GM21825 (cell line): ENCODE measurements around the gene ERCC6L.
"Not testable (repeated sequence)": the region's sequence is repeated elsewhere in the genome, so short reads cannot be mapped to it uniquely, and the experiment has no call there.

ENCODE experiments used
- ATAC-seq: cut with Tn5 transposase; IDR thresholded peaks from one replicate; pipeline ENCODE4 v1.9.1; 2021; ENCODE audit warnings: mild to moderate bottlenecking, moderate library complexity; ENCODE audit not compliant: unreplicated experiment

Gene ERCC6L

DNA sequence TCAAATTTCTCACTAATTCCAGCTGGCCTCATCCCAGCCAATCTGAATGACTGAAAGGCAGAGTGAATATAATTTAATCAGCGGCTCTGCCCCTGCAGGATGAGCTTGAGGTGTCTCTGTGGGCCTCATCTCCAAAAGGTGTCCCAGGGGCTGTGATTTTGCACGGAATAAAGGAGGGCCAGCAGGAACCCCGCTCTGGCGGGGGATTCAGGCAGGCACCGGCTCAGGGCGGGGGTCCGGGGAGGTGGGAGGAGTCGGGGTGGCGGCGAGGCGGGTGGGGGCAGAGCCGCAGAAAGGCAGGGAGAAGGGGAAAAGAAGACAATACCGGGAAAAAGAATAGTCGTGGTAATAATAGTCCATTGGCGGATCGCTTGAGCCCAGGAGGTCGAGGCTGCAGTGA is 16.0 kb upstream of the ERCC6L start:
- no peak for ATAC-seq

DNA sequence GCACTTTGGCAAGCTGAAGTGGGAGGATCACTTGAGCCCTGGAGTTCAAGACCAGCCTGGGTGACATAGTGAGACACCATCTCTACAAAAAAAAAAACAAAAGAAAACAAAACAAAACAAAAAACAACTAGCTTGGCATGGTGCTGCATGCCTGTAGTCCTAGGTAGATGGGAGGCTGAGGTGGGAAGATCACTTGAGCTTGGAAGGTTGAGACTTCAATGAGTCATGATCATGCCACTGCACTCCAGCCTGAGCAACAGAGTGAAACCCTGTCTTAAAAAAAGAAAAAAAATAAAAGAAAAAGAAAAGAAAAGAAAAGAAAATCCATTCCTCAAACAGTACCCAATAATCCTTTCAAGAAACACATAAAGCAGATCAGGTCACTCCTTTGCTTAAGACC is 14.9 kb upstream of the ERCC6L start:
- ATAC-seq, result no peak

DNA sequence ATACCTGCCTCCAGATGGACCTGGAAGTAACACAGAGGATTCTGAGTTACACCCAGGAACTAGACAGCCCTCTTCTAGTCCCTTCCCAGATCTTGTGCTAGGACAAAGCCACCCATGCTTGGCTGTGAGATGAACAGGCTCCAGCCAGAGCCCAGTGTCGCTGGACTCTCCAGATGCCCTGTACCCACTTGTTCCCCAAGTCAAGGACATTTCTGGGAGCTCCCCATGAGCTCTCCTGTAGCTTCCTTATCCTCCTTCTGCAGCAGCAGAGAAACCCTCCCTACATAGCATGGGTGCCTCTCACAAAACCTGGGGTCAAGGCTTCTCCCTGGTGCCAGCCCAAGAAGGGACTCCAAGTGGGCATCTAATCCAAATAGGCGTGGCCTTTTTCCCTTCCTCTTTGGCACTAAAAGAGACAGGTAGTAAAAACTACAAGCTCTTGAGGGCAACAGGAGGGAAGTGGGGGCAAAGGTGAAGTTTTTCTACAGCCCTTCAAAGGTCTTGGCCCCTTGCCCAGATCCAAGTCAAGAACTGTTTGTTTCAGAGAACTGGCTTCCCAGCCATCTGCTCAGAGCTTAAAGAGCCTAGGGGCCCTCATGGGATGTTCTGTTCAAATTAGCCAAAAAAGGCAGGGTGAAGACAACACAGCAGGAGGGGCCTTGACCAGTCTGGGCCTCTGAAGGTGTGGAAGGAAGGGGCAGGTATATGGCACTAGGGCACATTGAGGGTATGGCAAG is 8.5 kb upstream of the ERCC6L start:
- ATAC-seq, result no peak

DNA sequence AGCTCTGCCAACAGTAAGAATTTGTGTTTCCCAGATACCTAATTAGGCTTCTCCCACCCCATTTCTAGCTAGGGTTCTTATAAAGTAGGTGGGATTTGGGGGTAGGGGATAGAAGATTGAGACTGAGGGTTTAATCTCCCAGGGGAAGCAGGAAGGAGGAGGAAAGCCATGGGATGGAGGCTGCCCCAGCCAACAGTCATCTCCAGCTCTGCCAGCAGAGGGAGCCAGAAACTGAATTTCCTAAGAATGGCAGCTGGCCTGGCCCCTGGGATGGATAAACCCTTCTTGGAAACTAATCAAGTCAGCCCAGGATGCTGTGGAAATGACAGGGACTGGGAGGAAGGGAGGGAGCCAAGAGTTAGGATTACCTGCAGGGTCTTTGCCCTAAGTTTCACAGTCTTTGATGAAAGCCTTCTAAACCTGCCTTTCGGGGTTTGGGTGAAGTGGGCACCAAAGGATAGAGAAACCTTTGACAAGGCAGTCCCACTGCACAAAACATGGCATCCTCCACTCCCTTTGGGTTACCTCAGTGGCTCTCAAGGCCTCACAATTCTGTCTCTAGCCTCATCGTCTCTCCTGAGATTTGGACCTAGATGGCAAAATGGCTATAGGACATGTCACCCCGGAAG is 6.7 kb upstream of the ERCC6L start:
- no peak for ATAC-seq

DNA sequence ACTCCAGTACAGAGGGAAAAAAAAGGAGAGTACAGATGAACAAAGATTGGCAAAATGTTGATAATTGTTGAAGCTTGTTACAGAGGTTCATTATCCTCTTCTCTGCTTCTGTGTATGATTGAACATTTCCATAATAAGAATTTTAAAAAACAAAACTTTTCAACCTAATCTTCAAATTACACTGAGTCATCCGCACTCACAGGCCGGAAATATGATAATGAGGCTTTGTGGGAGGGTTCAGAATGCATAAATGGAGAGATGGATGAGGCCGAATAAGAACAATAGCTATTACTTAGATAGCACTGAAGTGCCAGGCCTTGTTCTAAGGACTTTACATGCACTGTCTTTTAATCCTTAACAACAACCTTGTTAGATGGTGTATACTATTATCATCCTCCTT is 4.6 kb upstream of the ERCC6L start:
- no peak for ATAC-seq

DNA sequence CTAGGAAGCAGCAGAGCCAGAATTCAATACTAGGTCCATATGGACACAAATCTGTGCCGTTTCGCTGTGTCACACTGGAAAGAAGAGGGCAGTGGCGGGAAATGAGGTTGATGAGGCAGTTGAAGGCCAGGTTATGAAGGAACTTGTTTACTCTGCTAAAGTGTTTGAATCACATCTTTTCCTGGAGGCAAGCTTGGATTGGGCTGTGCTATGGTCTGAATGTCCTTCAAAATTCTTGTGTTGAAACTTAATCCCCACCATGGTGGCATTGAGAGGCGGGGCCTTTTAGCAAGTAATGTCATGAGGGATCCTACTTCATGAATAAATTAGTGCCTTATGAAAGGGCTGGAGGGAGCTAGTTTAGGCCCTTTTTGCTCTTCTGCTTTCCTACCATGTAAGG is 2.1 kb upstream of the ERCC6L start:
- ATAC-seq, result no peak

DNA sequence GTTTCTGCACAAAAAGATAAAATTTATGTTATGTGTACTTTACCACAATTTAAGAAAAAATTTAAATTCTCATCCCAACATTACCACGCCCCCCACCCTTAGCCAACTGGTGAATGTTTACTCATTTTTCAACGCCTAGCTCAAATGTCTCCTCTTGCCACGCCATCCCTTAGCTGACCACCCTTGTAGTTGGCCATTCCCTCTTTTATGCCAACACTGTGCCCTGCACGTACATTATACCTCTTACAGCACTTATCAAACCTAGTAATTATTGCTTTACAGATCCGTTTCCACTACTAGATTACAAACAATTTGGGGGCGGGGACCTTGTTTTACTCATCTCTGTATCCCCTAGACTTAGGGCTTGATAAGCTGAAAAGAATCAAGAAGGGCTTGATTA is 644 bp downstream of the ERCC6L start:
- ATAC-seq, result no peak

DNA sequence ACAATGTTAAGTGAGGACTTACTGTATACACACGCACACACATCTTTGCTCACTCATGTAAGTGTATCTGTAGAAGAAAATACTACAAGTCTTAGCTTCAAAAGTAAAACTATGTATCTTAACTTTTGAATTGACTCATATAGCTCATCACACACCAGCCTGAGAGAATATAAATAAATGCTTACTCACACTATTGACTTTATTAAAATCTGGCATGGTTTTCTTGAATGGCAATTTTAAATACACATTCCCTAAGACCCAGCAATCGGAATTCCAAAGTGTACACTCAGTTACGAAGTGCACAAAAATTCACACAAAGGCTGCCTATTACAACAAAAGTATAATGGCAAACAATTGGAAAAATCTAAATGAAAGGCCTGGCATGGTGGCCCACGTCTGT is 2.0 kb downstream of the ERCC6L start:
- ATAC-seq, result no peak

DNA sequence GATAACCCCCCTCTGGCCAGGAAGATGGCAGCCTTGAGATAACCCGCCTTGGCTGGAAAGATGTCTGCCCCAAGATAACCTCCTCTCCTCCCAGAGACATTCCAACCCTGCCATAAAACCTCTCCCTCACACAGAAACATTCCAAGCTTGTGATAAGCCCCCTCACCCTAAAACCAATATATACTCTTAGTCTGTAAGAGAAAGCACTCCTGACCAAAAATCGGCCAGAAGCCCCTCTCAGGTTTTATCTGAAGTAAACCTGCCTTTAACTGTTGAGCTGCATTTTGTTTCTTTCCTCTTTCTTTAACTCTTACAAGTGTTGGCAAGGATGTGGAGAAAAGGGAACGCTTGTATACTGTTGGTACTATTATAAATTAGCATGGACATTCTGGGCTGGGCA is 8.5 kb downstream of the ERCC6L start:
- no peak for ATAC-seq

DNA sequence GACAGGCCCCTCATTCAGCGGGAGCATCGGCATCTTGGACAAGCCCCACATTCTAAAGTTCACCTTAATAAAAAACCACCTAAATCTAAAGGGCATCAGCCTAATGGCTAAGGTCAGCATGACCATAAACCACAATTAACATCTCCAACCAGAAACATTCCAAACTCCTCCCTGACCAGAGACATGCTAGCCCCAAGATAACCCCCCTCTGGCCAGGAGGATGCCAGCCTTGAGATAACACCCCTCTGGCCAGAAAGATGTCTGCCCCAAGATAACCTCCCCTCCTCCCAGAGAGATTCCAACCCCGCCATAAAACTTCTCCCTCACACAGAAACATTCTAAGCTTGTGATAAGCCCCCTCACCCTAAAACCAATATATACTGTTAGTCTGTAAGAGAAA is 18.5 kb downstream of the ERCC6L start:
- ATAC-seq, result not testable (repeated sequence)

DNA sequence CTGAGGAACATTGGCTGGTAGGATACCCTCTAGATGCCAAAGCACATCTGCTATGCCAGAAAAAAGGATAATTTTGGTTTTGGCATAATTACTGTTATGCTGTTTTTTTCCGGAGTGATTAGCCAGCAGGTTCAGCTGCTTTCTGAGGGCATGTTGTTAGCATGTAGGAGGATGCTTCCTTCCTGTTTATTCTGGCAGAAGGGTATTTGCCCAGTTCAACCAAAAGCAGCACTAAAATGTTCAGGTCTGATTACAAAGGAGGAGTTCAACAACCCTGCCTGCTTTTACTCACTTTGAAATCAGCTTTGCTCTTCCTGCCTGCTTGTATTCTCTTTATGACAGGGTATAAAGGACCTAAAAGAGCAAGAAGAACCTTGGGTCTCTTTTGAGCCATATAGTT is 21.9 kb downstream of the ERCC6L start:
- no peak for ATAC-seq

DNA sequence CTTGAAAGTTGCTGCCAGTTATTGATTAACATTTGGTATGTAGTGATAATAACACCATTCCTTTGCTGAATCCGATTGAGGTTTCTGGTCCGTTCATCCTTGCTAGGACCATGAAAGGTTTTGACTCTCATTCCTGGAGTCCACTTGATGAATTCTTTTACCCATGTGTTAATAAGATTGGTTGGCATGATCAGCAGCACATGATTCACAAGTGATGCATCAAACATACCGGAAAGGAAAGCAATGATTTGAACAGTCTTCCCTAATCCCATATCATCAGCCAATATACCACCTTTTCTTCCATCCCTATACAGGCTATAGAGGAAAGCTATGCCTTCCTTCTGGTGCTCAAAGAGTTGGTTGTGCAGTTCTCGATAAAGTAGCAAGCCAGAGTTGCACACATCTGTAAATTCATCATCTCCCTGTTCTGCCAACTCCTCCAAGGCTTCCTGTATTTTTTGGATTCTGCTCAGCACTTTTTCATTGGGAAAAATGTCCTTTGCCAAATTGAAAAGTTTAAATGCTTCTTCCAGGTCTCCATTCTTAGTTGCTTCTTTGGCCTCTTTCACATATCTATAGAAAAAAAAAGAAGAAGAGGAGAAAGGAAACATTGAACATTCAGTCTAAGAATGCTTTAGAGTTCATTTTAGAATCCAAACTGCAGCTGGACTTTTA is 30.6 kb downstream of the ERCC6L start:
- no peak for ATAC-seq

DNA sequence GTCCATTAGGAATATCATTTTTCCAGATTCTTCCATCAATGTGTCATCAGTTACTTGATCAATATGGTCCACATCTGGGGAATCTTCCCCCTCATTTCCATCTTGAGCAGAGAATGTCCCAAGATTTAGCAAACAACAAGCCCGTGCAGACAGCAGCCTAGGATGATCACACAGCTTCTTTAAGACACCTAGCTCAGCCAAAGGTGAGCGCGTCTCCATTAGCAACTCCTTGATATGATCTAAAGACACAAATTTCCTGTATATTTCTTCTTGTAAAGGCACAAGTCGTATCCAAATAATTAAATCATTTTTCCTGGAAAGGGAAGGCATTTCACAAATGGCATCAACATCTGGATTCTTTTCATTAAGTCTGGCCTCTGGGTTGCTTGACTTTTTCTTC is 31.5 kb downstream of the ERCC6L start:
- no peak for ATAC-seq

DNA sequence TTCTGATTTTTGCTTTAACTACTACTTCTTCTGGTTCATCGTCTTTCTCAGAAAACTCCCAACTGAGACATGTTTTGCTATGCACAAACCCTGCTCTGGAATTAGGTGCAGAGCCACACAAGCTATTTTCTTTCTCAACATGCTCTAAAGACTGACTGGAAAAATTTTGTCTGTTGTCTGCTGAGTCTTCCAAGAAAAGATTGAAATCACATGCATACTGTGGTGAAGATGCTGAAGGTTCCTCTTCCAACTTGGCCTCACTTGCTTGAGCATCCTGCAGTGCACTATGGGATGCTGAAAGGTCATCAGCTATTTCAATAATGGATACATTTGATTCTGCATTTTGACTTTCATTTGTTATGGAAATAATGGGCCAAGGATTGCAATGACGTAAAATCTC is 33.1 kb downstream of the ERCC6L start:
- ATAC-seq, result no peak

DNA sequence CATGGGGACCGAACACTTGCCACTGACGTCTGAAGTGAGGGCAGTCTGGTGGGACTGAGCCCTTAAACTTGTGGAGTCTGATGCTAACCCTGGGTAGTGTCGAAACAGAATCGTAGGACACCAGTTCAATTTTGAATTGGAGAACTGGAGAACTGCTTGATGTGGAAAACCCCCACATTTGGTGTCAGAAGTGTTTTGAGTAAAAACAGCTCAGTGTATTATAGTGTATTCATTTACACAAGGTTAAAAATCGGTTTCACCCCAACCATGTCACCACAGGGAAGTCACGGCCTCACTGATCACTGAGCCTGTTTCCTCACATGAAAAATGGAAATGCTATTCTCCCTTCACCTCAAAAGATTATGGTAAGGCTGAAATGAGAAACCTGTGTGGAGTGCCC is 35.4 kb downstream of the ERCC6L start:
- no peak for ATAC-seq

DNA sequence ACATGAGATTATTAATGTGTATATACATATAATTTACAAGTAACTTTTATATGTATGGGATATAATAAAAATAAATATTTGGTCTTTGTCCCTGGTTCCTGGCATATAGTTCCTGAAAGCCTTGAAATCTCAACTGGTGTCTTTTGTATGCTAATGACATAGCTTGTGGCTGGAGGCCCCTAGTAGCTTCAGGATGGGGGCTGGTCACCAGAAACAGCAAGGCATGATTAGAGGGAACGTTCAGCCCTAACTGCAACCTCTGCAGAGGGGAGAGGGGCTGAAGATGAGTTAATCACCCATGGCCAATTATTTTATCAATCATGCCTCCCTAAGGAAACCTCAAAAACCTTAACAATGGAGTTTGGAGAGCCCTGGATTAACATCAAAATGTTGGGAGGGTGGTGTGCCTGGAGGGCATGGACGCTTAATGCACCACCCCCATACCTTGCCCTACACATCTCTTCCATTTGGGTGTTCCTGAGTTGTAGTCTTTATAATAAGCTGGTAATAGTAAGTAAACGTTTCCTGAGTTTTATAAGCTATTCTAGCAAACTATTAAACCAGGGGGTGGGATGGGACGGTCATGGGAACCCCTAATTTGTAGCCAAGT is 35.9 kb downstream of the ERCC6L start:
- ATAC-seq, result no peak

DNA sequence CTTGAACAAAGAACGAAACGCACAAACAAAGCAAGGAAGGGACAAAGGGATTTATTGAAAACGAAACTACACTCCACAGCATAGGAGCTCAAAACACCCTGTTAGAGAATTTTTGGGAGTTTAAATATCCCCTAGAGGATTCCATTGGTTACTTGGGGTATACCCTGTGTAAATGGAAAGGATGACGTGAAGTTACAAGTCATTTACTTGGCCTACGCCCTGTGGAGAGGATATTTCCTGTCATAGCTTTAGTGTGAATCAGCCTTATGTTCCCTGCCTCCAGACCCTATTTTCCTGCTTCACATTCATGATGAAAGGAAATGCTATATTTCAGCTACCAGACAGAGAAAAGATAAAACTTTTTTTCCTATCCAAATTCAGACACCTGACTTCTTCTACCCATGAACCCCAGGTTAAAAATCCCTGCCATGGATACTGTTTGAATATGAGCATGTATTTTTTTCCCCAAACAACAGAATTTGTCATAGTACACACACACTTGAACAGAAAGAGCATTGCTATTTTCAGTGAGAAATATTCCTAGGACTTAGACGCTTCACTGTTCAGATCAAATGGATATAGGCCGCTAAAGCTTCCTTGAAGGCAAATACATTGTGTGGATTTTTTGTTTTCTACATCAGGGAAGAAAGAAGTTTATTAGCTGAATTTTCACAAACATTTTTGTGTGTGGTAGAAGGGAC is 36.8 kb downstream of the ERCC6L start:
- no peak for ATAC-seq

DNA sequence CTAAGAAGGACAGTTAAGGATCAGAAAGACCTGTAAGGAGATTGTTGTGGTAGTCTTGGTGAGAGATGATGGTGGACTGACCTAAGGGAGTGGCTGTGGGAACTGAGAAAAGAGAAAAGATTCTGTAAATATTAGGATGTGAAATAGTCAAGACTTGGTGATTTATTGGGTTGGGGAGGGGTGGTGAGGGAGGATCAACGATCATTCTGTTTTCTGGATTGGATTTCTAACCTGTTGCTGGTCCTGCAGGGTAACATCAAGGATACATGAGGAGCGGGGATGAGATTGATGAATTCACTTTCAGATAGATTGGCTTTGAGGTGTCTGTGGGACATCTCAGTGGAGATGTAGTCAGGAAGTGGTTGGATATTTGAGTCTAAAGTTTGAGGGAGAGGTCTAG is 55.9 kb downstream of the ERCC6L start:
- ATAC-seq, result no peak

DNA sequence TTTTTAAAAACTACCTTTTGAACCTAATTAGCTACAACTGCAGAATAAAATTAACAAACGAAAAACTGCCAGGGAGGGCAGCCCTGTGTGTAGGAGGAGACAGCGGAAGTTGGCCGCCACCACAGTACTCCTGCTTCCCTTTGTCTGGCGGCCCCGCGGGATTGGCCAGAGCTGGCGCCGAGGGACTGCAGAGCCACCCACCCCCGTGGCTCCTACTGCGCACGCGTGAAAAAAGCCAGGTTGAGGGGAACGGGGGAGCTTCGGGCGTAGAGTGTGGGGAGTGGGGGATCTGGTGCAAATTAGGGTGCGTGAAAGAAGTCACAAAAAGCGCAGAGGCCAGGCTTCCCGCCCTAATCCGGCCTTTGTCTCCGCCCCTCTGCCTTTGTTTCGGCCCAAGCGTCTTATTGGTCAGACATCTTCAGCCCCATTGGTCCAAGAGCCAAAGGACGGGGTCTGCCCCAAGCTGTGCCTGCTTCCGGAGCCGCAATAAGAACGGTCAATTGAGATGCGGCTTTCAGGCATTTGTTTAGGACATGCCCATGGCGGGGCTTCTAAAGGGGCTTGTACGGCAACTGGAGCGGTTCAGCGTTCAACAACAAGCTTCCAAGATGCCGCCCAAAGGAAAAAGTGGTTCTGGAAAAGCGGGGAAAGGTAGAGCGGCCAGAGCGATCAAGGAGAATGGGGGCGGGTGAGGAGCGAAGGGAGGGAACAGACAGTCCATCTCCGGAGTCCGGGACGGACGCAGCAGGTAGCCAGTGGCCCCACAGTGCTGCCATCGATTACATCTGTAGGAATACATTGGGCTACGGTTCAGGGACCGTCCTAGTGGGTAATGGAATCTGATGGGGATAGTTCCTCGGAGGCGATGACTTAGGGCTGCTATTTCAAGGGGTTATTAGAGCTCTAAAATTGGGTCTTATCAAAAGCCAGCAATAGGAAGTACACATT is 57.4 kb downstream of the ERCC6L start, which contains the start of gene PIN4:
TSS of gene PIN4 (plus strand) at position 580 of the 948 bp plus-strand sequence. CDS start at position 609, 29 bp downstream.
- ATAC-seq, result peak; percentile 92

DNA sequence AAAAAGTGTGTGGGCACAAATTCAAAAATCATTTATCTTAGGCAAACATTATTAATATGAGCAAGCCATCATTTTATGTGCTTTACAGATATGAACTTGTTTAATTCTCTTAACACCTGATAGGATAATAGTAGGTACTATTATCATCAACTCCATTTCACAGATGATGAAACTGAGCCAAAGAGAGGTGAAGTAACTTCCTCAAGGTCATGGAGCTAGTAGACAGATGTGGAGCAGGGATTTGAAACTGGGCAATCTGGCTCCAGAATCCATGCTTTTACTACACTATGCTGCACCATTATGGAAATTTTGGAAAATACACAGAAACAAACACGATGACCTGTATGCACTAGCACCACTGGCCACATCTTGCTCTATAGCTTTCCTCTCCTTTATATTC is 58.3 kb downstream of the ERCC6L start:
- no peak for ATAC-seq
